Central memory CD4-positive, alpha-beta T cell (primary cell): Measurements from ENCODE around the gene SLC16A10.
"Not testable (repeated sequence)": the region's sequence is repeated elsewhere in the genome, so short reads cannot be mapped to it uniquely, and the experiment has no call there.

Experiments
- DNase-seq: peaks from one replicate; pipeline ENCODE4 v3.0.0; 2022
- total RNA-seq, 3 experiments: gene quantifications; one replicate each; lab custom pipeline; 2026; lab: John Stamatoyannopoulos, UW

The SLC16A10 gene, protein sequence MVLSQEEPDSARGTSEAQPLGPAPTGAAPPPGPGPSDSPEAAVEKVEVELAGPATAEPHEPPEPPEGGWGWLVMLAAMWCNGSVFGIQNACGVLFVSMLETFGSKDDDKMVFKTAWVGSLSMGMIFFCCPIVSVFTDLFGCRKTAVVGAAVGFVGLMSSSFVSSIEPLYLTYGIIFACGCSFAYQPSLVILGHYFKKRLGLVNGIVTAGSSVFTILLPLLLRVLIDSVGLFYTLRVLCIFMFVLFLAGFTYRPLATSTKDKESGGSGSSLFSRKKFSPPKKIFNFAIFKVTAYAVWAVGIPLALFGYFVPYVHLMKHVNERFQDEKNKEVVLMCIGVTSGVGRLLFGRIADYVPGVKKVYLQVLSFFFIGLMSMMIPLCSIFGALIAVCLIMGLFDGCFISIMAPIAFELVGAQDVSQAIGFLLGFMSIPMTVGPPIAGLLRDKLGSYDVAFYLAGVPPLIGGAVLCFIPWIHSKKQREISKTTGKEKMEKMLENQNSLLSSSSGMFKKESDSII
- 7.3 to 29.6 (median 23.7) reads per million in 3 experiments for total RNA-seq

DNA sequence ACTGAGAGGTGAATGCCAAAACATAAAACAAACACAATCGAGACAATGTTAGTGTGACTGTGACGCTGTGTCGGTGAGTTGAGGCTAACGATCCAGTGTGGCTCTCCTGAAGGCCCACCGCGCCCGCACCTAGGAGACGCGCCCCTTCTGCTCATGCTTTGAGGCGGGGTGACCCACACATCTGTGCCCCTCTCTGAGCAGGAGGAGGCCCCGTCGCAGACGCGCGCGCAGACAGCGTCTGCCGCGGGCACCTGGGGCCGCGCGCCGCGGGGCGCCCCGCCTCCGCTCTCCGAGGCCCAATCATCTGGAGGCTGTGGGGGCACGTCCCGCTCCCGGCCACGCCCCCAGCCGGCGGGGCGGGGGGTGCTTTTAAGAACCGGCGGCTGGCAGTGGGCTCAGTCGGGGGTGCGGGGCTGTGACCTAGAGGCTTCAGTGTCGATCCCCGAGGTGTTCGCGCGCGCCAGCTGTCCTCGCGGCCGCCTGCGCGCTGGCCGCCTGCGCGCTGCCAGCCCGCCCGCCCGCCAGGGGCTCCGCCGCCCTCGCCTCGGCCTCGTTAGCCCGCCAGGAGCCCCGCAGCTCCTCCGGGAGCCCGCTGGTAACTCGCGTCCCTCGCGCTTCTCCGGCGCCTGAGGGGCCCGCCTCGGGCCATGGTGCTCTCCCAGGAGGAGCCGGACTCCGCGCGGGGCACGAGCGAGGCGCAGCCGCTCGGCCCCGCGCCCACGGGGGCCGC, at the start of gene SLC16A10:
Gene SLC16A10 (plus strand): TSS at position 398 of the 730 bp plus-strand sequence. CDS start 250 bp downstream, at position 648.
- DNase-seq = peak; percentile 76

DNA sequence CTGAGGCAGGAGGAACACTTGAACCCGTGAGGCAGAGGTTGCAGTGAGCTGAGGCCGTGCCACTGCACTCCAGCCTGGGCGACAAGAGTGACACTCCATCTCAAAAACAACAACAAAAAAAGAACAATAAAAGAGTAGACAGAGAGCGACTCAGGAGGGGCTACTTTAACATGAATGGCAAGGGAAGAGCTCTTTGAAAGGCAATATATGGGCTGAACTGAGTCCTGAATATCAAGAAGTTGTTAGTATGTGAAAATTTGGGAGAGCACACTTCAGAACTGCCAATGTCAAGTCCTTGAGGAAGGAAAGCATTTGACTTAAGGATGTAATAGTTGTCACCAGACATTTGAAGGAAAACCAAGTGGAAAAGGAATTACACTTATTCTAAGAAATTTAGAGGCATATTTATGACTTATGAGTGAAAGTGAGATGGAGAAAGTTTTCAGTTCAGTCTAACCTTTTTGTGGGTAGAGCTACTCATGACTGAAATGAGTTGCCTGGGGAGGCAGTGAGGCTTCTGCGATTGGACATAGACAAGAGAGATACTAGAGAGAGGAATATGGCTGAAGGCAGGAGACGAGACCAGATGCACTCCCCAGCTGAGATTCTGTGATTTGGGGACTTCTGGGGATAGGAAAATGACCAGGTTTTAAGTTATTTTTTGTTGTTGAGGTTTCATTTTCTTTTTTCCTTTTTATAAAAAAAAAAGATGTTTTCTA, 48.6 kb upstream of the SLC16A10 start:
- no peak for DNase-seq

DNA sequence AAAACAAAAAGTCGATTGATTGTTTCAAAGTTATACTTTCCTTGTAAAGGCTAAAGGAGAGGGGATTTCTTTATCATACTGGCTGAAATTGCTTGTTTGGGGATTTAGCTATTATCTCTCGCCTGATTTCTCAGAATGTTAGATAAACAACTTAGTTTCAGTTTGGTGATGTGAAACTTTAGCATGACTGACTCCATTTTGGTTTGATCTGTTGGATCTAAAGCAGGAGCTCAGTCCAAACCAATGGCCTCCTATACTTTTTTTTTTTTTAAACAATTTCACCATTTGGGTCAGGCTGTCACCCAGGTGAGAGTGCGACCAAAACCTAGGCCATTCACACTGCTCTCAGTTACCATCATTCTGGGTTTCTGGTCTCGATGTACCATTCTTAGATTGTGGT, 45.4 kb upstream of the SLC16A10 start:
- DNase-seq = no peak

DNA sequence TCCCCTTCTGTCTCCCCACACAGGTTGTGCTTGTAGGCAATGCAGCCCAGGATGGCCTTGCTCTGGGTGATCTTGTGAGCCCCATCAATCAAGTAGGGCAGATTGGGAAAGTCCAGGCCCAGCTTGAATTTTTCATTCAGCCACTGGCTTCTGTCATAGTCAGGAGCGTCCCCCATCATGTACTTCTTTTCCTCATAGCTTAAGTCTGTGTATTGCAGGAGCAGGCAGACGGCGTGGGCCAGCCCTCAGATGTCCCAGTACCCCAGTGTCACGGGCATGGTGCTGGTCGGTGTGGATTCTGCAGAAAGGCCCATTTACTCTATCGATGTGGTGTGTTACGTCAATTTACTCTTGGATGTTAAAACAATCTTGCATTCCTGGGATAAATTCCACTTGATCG, 40.1 kb upstream of the SLC16A10 start:
- no peak for DNase-seq

DNA sequence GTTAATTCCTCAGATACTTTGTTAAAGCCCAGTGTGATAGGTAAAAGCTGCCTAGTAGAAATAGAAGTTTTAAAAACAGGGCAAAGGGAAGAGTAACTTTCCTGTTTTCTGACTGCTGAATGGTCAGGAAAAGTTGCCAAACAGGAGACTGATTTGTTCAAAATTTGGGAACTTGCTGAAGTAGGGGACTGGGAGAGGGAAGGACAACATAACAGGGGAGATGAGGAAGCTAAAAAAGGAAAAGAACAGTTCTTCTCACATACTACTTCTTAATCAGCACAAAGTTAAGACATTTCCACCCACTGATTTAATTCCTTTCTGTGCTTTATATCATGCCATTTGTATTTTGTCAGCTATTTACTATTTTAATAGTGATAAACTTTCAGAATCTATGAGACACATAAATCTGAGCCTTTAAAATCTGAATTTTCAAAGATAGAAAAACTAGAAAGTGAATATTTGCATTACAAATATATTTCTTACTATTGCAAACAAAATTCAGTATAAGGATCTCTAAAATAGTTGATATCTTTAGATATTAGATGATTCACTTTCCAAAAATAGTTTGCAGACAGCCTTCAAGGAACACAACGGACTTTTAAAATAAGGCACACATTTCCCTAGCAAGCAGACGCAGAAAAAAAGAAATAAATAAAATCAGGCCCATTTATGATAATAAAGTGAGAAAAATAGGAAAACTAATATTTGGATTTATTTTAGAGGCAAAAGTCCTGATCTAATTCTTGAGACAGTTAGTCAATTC, 36.9 kb upstream of the SLC16A10 start:
- DNase-seq = no peak

DNA sequence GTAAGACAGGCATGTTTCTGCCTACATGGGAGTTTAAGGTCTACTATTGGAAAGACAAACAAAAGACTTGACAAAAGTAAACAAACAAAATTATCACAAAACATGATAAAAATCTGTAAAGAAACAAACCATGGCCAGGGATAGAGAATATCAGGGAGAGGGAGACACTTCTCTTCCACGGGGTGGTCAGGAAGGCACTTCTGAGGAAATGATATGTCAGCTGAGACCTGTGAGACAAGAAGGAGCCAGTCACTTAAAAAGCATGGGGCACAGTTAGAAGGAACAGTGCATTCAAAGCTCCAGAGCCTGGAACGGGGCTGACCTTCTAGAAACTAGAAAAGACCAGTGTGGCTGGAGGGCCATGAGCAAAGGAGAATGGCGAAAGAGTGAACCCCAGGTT, 35.1 kb upstream of the SLC16A10 start:
- no peak for DNase-seq

DNA sequence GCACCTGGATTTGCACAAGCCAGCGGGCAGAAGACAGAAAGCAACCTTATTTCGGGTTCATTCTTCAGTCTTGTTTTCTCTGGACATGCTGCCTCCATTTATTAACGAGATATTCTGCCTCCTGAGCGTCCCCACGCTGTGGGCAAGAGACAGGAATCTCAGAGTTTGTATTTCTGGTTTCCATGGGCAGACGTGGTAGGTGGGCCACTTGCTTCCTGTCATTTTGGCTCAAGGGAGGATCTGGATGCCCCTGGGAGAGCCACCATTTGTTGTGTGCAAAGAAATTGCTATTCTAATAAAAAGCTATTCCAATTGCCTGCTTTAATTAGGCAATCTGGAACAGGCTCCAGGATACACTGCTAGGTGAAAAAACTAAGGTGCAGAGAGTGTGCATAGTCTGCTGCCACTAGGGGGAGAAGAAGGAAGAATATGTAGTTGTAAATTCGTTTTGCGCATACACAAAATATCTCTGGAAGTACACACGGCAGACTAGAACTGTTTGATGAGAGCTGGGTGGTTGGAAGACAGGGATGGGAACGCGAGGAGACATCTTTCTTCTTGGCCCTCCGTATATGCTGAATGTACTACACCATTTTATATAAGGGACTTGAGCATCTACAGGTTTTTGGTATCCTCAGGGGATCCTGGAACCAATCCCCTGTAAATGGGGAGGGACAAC, 30.1 kb upstream of the SLC16A10 start:
- DNase-seq = peak; percentile 25

DNA sequence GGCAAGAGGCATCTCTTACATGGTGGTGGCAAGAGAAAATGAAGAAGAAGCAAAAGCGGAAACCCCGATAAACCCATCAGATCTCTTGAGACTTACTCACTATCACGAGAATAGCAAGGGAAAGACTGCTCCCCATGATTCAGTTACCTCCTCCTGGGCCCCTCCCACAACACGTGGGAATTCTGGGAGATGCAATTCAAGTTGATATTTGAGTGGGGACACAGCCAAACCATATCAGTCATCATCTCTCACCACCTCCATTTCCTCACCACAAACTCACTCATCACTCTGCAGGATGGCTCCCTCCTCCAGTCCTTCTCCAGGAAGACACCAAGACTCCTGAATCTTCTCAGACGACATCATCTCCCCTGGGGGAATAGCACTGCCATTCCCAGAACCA, 25.8 kb upstream of the SLC16A10 start:
- no peak for DNase-seq

DNA sequence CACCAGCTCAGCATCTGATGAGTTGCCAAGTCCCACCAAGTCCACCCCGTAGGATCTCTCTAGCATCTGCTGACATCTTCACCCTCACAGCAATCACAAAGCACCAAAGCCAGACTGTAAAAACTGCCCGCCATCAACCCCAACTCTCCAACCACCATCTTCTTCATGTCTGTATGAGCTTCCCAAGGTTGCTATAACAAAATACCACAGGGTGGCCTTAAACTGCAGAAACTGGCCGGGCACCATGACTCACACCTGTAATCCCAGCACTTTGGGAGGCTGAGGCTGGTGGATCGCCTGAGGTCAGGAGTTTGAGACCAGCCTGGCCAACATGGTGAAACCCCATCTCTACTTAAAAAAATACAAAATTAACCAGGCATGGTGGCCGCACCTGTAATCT, 25.3 kb upstream of the SLC16A10 start:
- DNase-seq = not testable (repeated sequence)

DNA sequence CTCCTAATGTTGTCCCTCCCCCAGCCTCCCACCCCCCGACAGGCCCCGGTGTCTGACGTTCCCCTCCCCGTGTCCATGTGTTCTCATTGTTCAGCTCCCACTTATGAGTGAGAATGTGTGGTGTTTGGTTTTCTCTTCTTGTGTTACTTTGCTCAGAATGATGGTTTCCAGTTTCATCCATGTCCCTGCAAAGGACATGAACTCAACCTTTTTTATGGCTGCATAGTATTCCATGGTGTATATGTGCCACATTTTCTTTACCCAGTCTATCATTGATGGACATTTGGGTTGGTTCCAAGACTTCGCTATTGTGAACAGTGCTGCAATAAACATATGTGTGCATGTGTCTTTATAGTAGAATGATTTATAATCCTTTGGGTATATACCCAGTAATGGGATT, 24.4 kb upstream of the SLC16A10 start:
- DNase-seq = not testable (repeated sequence)

DNA sequence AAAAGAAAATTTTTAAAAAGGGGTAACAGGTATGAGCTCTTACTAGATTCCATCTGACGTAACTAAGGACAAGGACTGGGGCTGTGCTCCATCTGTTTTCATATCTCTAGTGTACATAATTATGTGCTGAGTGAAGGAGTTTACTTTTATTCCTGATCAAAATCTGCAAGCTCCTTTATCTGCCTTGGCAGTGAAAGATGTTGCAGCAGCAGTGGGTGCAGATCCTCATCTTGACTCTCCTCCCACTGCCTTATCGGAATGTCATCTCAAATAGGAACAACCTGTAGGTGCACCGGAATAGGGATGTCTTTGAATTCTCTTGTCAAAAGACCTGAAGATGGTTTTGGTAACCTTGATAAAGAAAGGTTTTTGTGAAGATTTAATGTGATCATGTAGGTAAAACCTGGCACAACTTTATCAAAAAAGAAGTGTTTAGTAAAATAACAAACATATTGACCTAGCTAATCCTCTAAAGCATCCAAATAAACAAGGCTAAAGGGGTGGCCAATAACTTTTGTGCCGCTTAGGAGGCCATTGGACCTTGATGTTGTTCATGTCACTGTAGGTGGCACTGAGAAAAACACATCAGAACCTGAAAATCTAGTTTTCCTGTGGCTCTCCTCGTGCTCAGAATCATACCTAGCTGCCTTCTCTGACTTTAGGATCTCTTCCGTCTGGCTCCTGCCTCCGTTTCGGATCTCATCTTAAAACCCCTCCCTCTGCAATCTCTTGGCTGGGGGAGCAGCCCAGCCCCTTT, 19.0 kb upstream of the SLC16A10 start:
- no peak for DNase-seq

DNA sequence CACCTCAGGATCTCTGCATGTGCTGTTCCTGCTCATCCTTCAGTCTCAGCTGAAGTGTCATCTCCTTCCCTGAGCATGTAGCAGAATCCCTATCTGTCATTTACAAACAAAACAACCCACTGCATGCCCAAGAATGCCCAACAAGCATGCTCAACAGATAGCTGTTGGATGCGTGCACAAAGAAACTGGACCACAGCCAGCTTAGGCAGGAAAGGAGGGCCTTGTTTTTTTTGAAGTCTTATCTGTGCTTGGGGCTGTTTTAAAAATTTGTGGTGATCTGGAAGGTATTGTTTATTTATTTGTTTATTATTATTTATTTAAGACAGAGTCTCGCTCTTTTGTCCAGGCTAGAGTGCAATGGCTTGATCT, 18.5 kb upstream of the SLC16A10 start:
- DNase-seq = no peak

DNA sequence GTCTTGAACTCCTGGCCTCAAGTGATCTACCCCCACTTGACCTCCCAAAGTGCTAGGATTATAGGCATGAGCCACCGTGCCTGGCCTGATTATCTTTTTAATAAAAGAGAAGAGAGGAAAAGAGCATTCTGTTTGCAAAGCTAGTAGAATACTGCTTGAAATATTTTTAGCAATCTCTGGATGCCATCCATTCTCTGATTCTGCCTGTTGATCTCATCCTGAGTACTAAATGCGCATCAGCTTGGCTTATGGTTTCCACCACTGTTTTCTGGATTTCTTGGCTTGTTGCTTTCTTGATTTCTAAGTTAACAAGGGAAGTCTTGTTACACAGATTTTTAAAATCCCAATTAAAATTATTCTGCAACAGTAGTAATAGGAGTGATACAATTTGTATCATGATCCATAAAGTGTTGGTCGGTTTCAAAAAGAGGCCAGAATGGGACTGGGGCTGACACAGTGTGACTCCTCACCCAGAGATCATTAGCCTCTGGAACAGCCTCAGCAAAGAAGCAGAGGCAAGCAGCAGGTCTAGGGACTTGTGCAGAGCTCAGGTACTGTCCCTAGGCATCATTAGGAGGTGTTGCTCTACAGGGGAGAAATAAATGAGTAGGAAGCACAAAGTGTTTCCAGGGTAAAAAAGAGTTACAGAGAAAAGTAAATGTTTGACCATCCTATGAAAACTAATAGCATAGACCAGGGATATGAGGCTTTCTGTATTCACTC, 17.8 kb upstream of the SLC16A10 start:
- no peak for DNase-seq

DNA sequence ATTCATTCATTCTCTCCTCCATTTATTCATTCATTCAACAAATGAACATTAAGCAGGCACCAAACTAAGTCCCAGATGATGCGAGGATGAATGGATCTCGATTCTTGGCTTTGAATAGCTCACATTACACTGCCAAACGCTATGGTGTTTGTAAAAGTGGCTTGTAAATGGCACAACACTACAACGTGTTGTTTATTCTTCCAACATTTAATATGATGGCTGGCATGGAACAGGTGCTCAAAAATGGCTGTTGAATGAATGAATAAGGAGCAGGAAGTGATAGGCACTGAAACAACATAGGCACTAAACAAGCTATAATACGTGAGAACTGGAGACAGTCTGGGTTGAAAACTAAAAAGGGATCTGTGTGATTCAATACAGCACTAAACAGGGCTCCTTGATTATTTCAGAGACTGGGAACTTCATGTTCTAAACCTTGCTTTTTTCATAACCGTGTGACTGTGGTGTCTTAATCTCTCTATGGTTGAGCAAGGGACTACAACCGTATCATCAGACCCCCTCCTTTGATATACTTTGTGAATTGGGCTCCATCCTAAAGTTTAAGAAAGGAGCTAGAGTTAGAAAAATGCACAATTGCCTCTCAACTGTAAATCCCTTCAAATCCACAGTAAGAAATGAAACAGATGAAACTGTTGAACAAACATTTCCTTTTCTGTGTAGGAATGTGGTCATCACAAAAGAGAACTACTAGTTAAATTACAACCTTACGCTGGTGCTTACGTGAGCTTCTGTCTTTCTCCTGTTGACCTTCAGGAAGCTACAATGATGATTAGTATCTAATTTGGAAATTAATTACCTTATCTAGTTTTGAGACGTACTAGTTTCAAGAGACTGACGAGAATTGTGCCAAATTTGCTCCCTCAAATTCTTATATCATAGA, 16.9 kb upstream of the SLC16A10 start:
- no peak for DNase-seq

DNA sequence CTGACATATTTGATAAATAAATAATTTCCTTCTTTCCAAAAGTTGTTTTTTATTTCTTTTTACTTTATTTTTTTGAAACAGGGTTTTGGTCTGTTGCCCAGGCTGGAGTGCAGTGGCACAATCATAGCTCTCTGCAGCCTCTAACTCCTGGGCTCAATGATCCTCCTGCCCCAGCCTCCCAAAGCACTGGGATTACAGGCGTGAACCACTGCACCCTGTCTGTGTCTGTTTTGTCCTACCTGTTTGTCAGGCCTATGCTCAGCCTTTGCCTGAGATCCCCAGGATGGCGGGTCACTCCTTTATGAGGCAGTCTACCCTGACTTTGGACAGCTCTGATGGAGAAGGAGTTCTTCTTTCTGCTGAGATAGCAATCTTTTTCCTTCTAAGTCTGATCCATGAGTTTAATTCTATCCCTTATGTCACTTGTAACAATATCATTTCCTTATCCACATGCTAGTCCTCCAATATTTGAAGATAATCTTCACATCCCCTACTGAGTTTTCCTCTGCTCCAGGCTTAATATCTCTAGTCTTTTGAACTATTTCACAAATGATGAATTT, 14.4 kb upstream of the SLC16A10 start:
- no peak for DNase-seq

DNA sequence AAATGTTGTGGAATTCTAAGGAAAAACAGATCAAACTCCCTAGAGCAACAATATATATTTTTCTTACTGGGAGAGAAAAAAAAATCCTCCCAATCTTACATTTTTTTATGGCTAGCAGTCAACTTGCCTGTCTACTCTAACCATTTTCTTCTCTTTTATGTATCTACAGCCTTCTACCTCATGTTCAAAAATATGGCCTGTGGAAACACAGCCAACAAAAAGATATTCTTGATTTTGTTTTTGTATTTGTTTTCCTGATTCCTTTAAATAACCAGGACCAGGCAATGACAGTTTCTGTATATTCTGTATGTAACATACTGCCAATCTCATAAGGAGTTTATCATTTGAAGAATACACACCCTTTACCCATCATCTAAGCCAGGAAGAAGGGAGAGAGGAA, 13.0 kb upstream of the SLC16A10 start:
- no peak for DNase-seq

DNA sequence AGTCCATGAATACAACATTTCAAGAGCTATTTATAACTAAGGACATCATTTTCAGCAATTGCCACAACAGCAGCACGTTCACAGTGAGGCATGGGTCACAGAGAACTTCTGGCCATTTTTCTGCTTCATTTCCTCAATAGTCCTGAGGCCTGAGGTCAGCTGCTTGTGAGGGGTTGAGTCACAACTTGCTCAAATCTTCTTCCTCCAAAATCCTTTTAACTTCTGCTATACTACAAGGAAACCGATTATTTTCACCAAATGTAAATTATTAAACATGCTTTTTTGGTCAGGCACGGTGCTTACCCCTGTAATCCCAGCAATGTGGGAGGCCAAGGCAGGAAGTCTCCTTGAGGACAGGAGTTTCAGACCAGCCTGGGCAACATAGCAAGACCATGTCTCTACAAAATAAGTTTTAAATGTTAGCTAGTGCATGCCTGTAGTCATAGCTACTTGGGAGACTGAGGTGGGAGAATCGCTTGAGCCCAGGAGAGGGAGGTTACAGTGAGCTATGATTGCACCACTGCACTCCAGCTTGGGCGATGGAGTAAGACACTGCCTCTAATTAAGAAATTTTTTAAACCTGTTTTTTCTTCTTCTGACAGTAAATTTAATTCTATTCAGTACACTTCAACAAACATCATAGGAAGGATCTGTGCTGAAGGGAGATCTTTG, 11.1 kb upstream of the SLC16A10 start:
- DNase-seq = no peak

DNA sequence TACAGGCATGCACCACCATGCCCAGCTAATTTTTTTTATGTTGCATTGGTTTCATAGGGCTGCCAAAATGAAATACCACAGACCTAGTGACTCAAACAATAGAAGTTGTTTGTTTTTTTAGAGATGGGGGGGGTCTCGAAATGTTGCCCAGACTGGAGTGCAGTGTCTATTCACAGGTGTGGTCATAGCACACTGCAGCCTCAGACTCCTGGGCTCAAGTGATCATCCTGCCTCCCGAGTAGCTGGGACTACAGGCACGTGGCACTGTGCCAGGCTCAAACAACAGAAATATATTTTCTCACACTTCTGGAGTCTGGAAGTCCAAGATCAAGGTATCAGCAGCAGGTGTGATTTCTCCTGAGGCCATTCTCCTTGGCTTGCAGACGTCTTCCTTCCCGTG, 6.6 kb upstream of the SLC16A10 start:
- no peak for DNase-seq
